MM.1S (cell line): ENCODE measurements around the gene SMC1B.

Experiments
- CTCF ChIP-seq: fragments of 300-600 bp; sonication (generic); IDR thresholded peaks from 2 replicates; pipeline ENCODE4 v1.5.1; 2016; ENCODE audit warnings: antibody characterized with exemption, low read length, mixed read lengths
- EZH2 ChIP-seq: fragments of 300-600 bp; sonication (generic); optimal IDR thresholded peaks from 2 replicates; pipeline ENCODE3; 2017; ENCODE audit warnings: low read depth, mild to moderate bottlenecking, antibody characterized with exemption, low read length, mixed read lengths
- EZH2phosphoT487 ChIP-seq: fragments of 300-600 bp; sonication (generic); IDR thresholded peaks from 2 replicates; pipeline ENCODE4 v1.6.1; 2018; ENCODE audit warnings: antibody characterized with exemption, low read length

- no peak for TF ChIP-seq CTCF
- no peak for TF ChIP-seq EZH2
- TF ChIP-seq EZH2phosphoT487: no peak
Measured at GRCh38 chr22:45308957-45309421, 104.4 kb downstream of the SMC1B start.
